DOHH2 (cell line): ENCODE results near the gene OR52H1.

Source experiments
- CTCF ChIP-seq: fragments of 200-600 bp; sonication (generic); IDR thresholded peaks from one replicate; pipeline ENCODE4 v1.5.1; 2014; ENCODE audit warnings: antibody characterized with exemption, mild to moderate bottlenecking, low read depth, low read length; ENCODE audit not compliant: poor library complexity, severe bottlenecking
- EZH2phosphoT487 ChIP-seq: fragments of 200-600 bp; sonication (generic); IDR thresholded peaks from 2 replicates; pipeline ENCODE4 v1.6.1; 2017; ENCODE audit warnings: borderline replicate concordance, mild to moderate bottlenecking, antibody characterized with exemption, low read length, moderate library complexity, mixed read lengths

GRCh38 chr11:5516599-5516998 is 31.7 kb downstream of the OR52H1 start, which contains the start of gene UBQLNL:
- no peak for TF ChIP-seq CTCF
- TF ChIP-seq EZH2phosphoT487 = no peak
